Activated CD4-positive, alpha-beta T cell treated with anti-CD3 and anti-CD28 coated beads for 4 hours (primary cell): Measurements from ENCODE around the gene FHAD1.

Source experiments
- DNase-seq, 2 donors: peaks; one replicate each; pipeline ENCODE4 v3.0.0-alpha.2; 2020

The FHAD1 gene

DNA sequence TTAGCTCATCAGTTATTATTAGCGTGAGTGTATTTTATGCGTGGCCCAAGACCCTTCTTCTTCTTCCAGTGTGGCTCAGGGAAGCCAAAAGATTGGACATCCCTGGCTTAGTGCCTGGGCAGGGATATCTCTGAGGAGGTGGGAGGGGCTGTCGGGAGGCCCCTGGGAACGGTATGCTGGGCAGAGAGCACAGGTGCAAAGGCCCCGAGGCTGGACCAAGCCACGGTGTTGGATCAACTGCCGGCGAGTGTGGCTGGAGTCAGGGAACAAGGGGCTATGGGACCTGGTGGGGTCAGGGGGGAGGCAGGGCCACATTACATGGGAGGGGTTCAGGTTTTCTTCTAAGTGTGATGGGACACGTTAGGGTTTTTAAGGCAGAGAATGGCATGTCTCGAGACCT is 62.7 kb downstream of the FHAD1 start:
- DNase-seq: no peak

GRCh38 chr1:15310544-15310943 is 63.5 kb downstream of the FHAD1 start:
- DNase-seq: no peak

- no peak for DNase-seq
These were observed 64.2 kb downstream of the FHAD1 start for GRCh38 chr1:15311122-15311822.

DNA sequence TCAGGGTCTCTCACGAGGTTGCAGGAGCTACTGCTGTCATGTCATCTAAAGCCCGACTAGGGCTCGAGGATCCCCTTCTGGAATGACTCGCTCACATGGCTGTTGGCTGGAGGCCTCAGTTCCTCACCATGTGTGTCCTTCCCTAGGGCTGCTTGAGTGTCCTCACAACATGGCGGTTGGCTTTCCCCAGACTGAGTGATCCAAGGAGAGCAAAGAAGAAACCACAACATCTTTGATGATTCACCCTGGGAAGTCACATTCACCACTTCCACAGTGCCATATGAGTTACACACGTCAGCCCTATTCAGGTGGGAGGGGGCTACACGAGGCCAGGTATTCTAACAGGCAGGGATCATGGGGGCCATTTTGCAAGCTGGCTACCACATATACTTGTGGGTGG is 64.9 kb downstream of the FHAD1 start:
- DNase-seq: no peak

- no peak for DNase-seq
These were observed 65.8 kb downstream of the FHAD1 start for GRCh38 chr1:15312626-15313411.

GRCh38 chr1:15314328-15315281 is 67.6 kb downstream of the FHAD1 start:
- DNase-seq: no peak

GRCh38 chr1:15315815-15316214 is 68.8 kb downstream of the FHAD1 start:
- no peak for DNase-seq

DNA sequence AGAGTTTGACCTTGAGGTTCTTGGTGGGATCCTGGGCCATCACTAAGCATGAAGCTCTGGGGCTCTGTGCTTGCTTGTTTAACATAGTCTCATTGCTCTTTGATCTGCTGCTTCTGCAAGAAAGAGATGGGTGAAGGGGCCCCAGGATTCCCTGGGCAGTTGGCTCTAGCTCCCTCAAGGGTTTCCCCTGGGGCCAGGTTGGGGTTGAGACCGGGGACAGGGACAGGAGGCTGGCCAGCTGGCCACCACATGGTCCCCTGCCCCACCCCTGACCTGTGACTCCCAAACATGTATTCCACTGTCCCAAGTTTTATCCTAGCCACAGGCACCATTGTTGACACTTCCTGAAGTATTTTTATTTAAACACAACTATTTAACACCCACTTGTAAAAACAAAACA is 69.5 kb downstream of the FHAD1 start:
- DNase-seq: no peak

DNA sequence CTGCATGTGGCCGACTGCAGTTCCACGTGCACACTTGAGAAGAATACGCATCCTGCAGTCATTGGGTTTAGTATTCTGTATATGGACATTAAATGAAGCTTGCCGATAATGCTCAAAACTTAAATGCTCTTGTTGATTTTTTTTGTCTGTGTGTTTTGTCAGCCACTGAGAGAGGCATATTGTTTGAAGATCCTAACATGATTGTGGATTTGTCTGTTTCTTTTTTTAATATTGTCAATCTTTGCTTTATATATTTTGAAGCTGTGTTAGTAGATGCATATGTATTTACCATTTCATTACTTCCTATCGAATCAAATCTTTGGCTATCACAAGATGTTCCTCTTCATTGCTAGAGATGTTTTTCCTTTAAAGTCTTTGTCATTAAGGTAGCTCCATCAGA is 73.2 kb downstream of the FHAD1 start:
- DNase-seq: no peak

DNA sequence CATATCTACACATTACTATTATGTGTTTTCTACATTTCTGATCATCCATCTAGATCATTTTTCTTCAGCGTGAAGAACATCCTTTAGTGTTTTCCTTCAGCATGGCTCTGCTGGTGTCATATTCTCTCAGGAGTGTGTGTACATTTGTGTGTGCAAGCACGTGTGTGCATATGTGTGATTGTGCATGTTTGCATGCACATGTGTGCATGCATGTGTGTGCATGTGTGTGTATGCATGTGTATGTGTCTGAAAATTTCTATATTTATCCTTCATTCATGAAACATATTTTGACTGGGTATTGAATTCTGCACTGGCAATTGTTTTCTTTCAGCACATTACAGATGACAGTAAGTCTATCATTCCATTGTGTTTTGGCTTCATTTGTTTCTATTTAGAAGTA is 74.6 kb downstream of the FHAD1 start:
- DNase-seq: no peak

DNA sequence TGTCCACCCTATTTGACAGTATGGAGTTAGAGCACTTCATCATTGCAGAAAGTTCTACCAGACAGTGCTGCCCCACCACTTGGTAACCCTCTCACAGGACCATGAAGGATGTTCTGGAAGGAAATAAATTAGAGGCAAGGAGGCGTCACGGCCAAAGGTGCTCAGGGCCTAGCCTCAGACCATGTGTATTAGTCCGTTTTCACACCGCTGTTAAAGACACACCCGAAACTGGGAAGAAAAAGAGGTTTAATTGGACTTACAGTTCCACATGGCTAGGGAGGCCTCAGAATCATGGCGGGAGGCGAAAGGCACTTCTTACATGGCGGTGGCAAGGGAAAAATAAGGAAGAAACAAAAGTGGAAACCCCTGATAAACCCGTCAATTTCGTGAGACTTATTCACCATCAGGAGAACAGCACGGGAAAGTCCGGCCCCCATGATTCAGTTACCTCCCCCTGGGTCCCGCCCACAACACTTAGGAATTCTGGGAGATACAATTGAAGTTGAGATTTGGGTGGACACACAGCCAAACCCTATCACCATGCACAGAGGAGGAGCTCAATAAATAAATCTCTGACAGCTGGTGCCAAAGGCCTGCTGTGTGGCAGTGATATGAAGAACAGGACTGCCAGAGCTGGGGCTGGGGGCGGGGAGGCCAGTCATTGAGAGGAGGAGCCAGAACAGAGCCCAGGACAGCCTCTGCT is 75.8 kb downstream of the FHAD1 start:
- DNase-seq: no peak

DNA sequence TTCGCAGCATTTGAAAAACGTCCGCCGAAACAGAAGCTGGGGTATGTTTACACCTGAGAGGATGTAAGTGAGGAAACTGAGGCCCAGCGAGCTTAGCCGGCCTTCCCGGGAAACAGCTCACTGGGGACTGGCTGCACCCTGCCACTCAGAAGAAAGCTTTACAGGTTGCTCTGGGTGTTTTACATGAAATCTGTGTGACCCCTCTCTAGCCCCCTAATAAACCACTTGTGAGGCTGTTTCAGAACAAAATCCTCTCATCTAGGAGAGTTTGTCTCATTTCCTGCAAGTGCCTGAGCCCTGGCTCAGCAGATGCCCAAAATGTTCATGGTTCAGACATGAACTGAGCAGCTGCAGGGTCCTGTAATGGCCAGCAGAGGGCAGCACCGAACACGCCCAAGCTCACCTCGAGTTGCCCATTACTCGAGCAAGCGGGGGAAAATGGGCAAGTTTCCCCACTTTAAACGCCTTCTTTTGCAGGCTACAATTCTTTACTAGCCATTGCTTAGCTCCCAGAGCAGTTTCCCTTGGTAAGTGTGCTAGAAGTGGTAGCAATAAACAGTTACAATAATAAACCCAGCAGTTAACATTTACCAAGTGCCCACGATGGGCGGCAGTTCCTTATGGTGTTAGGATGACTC is 76.4 kb downstream of the FHAD1 start:
- DNase-seq: peak; percentile 65 to 72

DNA sequence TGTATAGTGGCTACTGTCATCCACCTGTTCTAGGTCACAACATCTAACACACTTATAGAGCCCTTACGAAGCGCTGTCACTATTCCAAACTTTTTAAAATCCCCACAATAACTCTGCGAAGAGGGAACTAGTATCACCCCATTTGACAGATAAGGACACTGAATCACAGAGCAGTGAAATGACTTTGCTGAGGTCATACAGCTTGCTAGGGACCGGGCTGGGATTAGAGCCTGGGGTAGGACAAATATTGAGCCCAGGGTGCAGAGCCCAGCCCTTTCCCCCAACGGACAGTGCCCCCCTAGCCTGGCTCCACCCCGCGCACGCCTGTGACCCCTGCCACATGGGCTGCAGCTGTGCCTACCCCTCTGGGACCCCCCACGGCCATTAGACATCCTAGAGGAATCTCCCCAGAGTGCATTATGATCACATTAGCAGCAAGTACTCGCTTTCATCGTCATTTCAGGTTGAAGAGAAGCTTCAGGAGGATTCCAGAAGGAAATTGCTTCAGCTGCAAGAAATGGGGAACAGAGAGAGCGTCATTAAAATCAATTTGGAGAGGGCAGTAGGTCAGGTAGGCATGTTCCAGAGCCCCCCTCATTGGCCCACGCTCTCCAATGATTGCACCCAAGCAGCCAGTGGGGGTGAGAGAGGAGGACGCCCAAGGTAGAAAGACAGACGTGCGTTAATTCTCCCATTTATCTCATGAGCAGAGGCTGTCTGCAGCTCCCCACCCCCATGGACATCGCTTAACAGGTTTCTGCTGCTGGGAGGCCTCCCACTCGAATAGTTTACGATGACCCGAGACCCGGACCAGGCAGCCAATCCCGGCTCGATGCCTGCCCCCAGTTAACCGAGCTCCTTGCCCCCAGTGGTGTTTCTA is 77.2 kb downstream of the FHAD1 start:
- no peak for DNase-seq

DNA sequence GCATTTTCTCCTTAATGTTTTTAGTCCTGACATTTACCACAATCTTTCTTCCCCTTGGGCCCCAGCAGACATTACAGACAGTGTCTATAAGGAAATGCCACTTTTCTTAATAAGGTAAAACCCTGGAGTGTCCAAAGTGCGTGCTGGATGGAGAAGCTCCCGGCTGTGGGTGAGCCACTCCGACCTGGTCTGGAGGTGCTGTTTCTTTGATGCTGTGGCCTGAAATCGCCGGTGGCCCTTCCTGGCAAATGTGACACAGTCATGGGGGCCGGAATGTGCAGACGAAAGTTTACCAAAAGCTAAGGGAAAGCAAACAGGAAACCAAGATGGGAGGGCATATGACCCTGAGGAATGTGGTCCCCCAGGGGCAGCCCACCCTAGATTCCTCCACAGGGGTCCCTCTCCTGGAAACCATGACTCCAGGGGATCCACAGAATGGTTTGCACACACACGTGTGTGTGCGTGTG is 77.9 kb downstream of the FHAD1 start:
- no peak for DNase-seq

GRCh38 chr1:15325375-15326085 is 78.5 kb downstream of the FHAD1 start:
- no peak for DNase-seq

DNA sequence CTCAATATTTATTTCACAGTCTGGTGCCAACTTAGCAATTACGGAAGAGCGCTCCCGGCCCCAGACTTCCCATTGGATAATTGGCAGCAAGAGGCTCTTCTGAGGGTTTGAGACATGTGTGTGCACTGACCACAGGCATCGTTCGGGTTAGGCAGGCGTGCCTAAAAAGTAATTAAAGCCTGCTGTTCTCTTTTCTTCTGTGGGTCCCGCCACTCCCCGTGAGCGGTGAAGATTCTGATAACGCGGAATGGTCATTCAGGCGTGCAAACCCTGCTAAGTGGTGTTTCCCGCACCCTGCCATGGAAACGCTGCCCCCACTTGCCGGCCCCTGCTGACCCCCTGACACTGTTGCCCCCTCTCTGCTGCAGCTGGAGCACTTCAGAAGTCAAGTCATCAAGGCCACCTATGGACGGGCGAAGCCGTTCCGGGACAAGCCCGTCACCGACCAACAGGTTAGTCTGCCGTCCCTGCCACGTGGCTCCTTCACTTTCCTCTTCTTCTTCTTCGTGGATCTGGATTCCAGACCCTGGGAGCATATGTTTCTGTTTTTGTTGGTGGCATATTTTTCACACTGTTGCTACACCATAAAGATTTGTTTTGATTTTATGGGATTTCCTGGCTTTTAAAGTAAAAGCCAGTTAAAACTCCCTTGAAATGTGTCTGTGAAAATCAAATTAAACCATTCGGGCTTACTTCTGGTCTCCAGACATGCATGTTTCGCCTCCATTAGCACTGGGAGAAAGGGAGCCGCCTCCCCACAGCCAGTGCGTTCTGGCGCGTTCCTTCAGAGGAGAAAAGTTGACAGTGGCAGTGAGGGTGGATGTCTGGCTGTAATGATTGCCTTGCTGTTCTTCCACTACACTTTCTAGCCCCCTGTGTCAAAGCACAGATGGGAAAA is 79.9 kb downstream of the FHAD1 start:
- DNase-seq: no peak

GRCh38 chr1:15328351-15329103 is 81.5 kb downstream of the FHAD1 start:
- no peak for DNase-seq

GRCh38 chr1:15329104-15329820 is 82.2 kb downstream of the FHAD1 start:
- no peak for DNase-seq
